ENCODE measurements around the gene CASP10. TPM values are rescaled to one million over a fixed set of nuclear protein-coding genes. Genes with fewer than 3 reads are reported as not detected.
A peak's percentile ranks its signal among the peaks of the same experiment; 100 is the strongest.

Gene CASP10
- total RNA-seq, 1 donor from 2014 or later: 12.7 TPM

- intact Hi-C loops (cut with micrococcal nuclease): no loop called here
- peaks cover 63% of the 10 kb centered on the region for H3K36me3 Mint-ChIP-seq (ENCODE audit: low read depth)
Measured at GRCh38 chr2:201195331-201195730, 12.4 kb downstream of the CASP10 start.

GRCh38 chr2:201196003-201196402 is 13.1 kb downstream of the CASP10 start:
- intact Hi-C loops (cut with micrococcal nuclease): no loop called here
- no peak for DNase-seq
- no peaks in the 10 kb centered on the region for H3K9me3 Mint-ChIP-seq
- peaks cover 42% of the 10 kb centered on the region for H3K4me1 Mint-ChIP-seq
- H3K36me3 Mint-ChIP-seq (ENCODE audit: low read depth): peaks cover 63% of the 10 kb centered on the region
- H3K27ac Mint-ChIP-seq: no peak overlapping the region
- no peaks in the 10 kb centered on the region for H3K27me3 Mint-ChIP-seq
- no peak overlapping the region for H3K4me3 Mint-ChIP-seq

More at GRCh38 chr2:201195331-201195730, 12.4 kb downstream of the CASP10 start:
- Mint-ChIP-seq H3K27me3 (no peaks in the 10 kb centered on the region), H3K9me3 (no peaks in the 10 kb centered on the region), H3K4me3 (no peak overlapping the region), H3K27ac (no peak overlapping the region), H3K4me1 (peaks cover 45% of the 10 kb centered on the region)
- DNase-seq: no peak

- no peak for DNase-seq
- no peak overlapping the region for H3K27ac Mint-ChIP-seq
- peaks cover 62% of the 10 kb centered on the region for H3K36me3 Mint-ChIP-seq (ENCODE audit: low read depth)
- H3K9me3 Mint-ChIP-seq: no peaks in the 10 kb centered on the region
- no peak overlapping the region for H3K4me3 Mint-ChIP-seq
- H3K27me3 Mint-ChIP-seq: no peaks in the 10 kb centered on the region
- peaks cover 34% of the 10 kb centered on the region for H3K4me1 Mint-ChIP-seq
- intact Hi-C loops (cut with micrococcal nuclease): no loop called here
Measured at GRCh38 chr2:201196803-201197202, 13.9 kb downstream of the CASP10 start.

GRCh38 chr2:201197781-201198180 is 14.8 kb downstream of the CASP10 start:
- intact Hi-C loops (cut with micrococcal nuclease): no loop called here
- Mint-ChIP-seq H3K9me3 (no peaks in the 10 kb centered on the region), H3K4me3 (no peak overlapping the region), H3K4me1 (peaks cover 27% of the 10 kb centered on the region), H3K27ac (peak overlapping the region; percentile 11), H3K27me3 (no peaks in the 10 kb centered on the region), H3K36me3 (ENCODE audit: low read depth) (peaks cover 56% of the 10 kb centered on the region)
- DNase-seq: no peak

- Mint-ChIP-seq H3K4me1 (peaks cover 17% of the 10 kb centered on the region), H3K4me3 (no peak overlapping the region), H3K9me3 (no peaks in the 10 kb centered on the region), H3K27ac (no peak overlapping the region), H3K27me3 (no peaks in the 10 kb centered on the region), H3K36me3 (ENCODE audit: low read depth) (peaks cover 50% of the 10 kb centered on the region)
- intact Hi-C loops (cut with micrococcal nuclease): no loop called here
- no peak for DNase-seq
Measured at GRCh38 chr2:201199847-201200246, 16.9 kb downstream of the CASP10 start.

GRCh38 chr2:201200345-201200744 is 17.4 kb downstream of the CASP10 start:
- DNase-seq: no peak
- intact Hi-C loops (cut with micrococcal nuclease): no loop called here
- Mint-ChIP-seq H3K36me3 (ENCODE audit: low read depth) (peaks cover 48% of the 10 kb centered on the region), H3K4me1 (peaks cover 16% of the 10 kb centered on the region), H3K9me3 (no peaks in the 10 kb centered on the region), H3K27me3 (no peaks in the 10 kb centered on the region), H3K27ac (no peak overlapping the region), H3K4me3 (no peak overlapping the region)

- no peaks in the 10 kb centered on the region for H3K9me3 Mint-ChIP-seq
- H3K36me3 Mint-ChIP-seq (ENCODE audit: low read depth): peaks cover 44% of the 10 kb centered on the region
- H3K4me3 Mint-ChIP-seq: no peak overlapping the region
- peaks cover 17% of the 10 kb centered on the region for H3K4me1 Mint-ChIP-seq
- intact Hi-C loops (cut with micrococcal nuclease): no loop called here
- no peak for DNase-seq
- H3K27ac Mint-ChIP-seq: no peak overlapping the region
- no peaks in the 10 kb centered on the region for H3K27me3 Mint-ChIP-seq
Measured at GRCh38 chr2:201201371-201201770, 18.4 kb downstream of the CASP10 start.

GRCh38 chr2:201203916-201204654 is 21.1 kb downstream of the CASP10 start:
- Mint-ChIP-seq H3K4me1 (peaks cover 16% of the 10 kb centered on the region), H3K27me3 (no peaks in the 10 kb centered on the region), H3K36me3 (ENCODE audit: low read depth) (peaks cover 40% of the 10 kb centered on the region), H3K4me3 (no peak overlapping the region), H3K9me3 (no peaks in the 10 kb centered on the region), H3K27ac (no peak overlapping the region)
- no peak for DNase-seq
- intact Hi-C loops (cut with micrococcal nuclease): no loop called here

- peaks cover 44% of the 10 kb centered on the region for H3K36me3 Mint-ChIP-seq (ENCODE audit: low read depth)
- H3K27ac Mint-ChIP-seq: no peak overlapping the region
- intact Hi-C loops (cut with micrococcal nuclease): no loop called here
- DNase-seq: no peak
- H3K9me3 Mint-ChIP-seq: no peaks in the 10 kb centered on the region
- no peak overlapping the region for H3K4me3 Mint-ChIP-seq
- H3K27me3 Mint-ChIP-seq: no peaks in the 10 kb centered on the region
- H3K4me1 Mint-ChIP-seq: peaks cover 15% of the 10 kb centered on the region
Measured at GRCh38 chr2:201204655-201205514, 21.9 kb downstream of the CASP10 start.

- Mint-ChIP-seq H3K4me3 (no peak overlapping the region), H3K27me3 (no peaks in the 10 kb centered on the region), H3K9me3 (no peaks in the 10 kb centered on the region), H3K4me1 (peaks cover 16% of the 10 kb centered on the region), H3K27ac (no peak overlapping the region), H3K36me3 (ENCODE audit: low read depth) (peaks cover 43% of the 10 kb centered on the region)
- DNase-seq: no peak
- intact Hi-C loops (cut with micrococcal nuclease): no loop called here
Measured at GRCh38 chr2:201205515-201205849, 22.5 kb downstream of the CASP10 start.

- H3K27me3 Mint-ChIP-seq: no peaks in the 10 kb centered on the region
- intact Hi-C loops (cut with micrococcal nuclease): no loop called here
- peaks cover 21% of the 10 kb centered on the region for H3K4me1 Mint-ChIP-seq
- H3K27ac Mint-ChIP-seq: no peak overlapping the region
- H3K9me3 Mint-ChIP-seq: no peaks in the 10 kb centered on the region
- no peak overlapping the region for H3K4me3 Mint-ChIP-seq
- H3K36me3 Mint-ChIP-seq (ENCODE audit: low read depth): peaks cover 37% of the 10 kb centered on the region
- DNase-seq: no peak
Measured at GRCh38 chr2:201208563-201209252, 25.8 kb downstream of the CASP10 start.

- intact Hi-C loops (cut with micrococcal nuclease): no loop called here
- DNase-seq: no peak
- peaks cover 30% of the 10 kb centered on the region for H3K4me1 Mint-ChIP-seq
- peaks cover 34% of the 10 kb centered on the region for H3K36me3 Mint-ChIP-seq (ENCODE audit: low read depth)
- H3K27me3 Mint-ChIP-seq: no peaks in the 10 kb centered on the region
- no peak overlapping the region for H3K27ac Mint-ChIP-seq
- H3K9me3 Mint-ChIP-seq: no peaks in the 10 kb centered on the region
- H3K4me3 Mint-ChIP-seq: no peak overlapping the region
Measured at GRCh38 chr2:201215963-201216362, 33.0 kb downstream of the CASP10 start.

- no peak for DNase-seq
- Mint-ChIP-seq H3K4me1 (peaks cover 25% of the 10 kb centered on the region), H3K27ac (peak overlapping the region; percentile 10), H3K36me3 (ENCODE audit: low read depth) (peaks cover 31% of the 10 kb centered on the region), H3K27me3 (no peaks in the 10 kb centered on the region), H3K9me3 (no peaks in the 10 kb centered on the region), H3K4me3 (no peak overlapping the region)
- intact Hi-C loops (cut with micrococcal nuclease): no loop called here
Measured at GRCh38 chr2:201216918-201217317, 34.0 kb downstream of the CASP10 start.

- Mint-ChIP-seq H3K27me3 (no peaks in the 10 kb centered on the region), H3K27ac (no peak overlapping the region), H3K4me3 (no peak overlapping the region), H3K36me3 (ENCODE audit: low read depth) (peaks cover 39% of the 10 kb centered on the region), H3K4me1 (peaks cover 37% of the 10 kb centered on the region), H3K9me3 (no peaks in the 10 kb centered on the region)
- no peak for DNase-seq
- intact Hi-C loops (cut with micrococcal nuclease): no loop called here
Measured at GRCh38 chr2:201218780-201219179, 35.8 kb downstream of the CASP10 start.

Measured in activated CD4-positive, alpha-beta T cell treated with anti-CD3 and anti-CD28 coated beads, Interleukin-2, amount 10 ng/mL, durations not matched to agents 24 days and 14 days (primary cell).